ENCODE measurements around the gene HSDL2.

HSDL2 gene

DNA sequence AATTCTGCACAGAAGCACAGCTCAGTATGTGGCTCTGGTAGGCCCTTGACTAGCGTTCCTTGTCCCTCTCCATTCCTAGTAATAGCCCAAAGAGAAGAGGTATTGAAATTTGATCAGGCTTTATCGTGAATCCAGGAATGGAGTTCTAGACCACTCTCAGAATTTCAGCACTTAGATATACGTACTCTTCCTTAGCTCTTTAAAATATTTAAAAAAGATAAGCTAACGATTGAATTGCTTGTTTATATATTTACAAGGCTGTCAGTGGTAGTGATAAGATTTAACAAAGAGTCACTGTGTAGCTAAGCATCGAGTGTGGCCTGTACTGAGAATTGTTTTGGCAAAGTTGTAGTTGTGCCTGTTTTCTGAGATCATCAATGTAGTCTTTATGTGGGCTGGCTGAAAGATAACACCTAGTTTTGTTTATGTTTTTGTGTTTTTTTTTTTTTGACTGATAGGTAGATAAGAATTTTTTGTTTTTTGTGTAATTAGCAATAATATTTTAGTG, 109.2 kb downstream of the HSDL2 start:
- TF ChIP-seq, protein P1, sequence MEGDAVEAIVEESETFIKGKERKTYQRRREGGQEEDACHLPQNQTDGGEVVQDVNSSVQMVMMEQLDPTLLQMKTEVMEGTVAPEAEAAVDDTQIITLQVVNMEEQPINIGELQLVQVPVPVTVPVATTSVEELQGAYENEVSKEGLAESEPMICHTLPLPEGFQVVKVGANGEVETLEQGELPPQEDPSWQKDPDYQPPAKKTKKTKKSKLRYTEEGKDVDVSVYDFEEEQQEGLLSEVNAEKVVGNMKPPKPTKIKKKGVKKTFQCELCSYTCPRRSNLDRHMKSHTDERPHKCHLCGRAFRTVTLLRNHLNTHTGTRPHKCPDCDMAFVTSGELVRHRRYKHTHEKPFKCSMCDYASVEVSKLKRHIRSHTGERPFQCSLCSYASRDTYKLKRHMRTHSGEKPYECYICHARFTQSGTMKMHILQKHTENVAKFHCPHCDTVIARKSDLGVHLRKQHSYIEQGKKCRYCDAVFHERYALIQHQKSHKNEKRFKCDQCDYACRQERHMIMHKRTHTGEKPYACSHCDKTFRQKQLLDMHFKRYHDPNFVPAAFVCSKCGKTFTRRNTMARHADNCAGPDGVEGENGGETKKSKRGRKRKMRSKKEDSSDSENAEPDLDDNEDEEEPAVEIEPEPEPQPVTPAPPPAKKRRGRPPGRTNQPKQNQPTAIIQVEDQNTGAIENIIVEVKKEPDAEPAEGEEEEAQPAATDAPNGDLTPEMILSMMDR (conservative IDR thresholded peaks at IDR 0.05; ENCODE audit: low read depth) = no peak
- H3K27ac ChIP-seq = no peak overlapping the region
- ChIA-PET CTCF (interaction anchor here (0.6 to 0.7 kb wide), 3 partner anchors 15 to 223 kb away, joined by 3 to 7 read pairs (median 3); no protein-coding TSS in a partner anchor), POLR2A (ENCODE audit: low non-redundant PET) (interaction anchor here (0.6 kb wide), 1 partner anchor 13 kb away, joined by 3 read pairs; no protein-coding TSS in a partner anchor)
- DNase-seq (ENCODE audit: low spot score) = no peak

DNA sequence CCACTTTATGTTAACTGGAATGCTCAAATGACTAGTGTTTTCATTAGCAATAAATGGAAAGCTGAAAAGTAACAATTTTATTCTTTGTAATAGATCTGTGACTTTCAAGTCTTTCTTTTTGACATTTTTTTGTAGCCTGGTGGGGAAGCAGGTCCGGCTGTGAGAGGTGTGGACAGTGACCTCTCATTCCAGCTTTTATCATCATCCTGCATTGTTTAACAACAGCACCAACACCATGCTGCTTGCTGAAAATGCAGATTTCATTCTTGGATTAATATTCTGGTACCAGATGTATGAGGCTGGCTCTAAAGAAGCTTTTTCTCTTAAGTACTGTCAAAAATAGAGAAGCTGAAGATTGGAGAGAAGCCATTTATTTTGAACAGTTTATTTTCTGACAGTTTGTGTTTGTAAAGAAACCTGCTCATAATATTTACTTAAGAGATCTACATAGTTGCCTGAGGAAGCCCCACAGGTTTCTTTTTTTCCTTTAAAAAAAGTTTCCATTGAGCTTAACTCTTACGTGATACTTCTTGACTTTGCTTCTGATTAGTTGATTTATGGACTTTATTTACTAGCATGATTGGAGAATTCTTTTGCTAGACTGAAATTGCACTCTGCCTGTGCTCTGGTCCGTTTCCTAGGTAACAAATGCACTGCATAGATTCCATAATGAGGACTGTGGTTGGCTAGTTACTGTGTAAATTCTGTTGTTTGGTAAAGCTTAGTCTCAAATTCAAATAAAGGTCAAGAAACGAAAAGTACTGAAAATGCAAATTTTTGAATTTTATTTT, 110.2 kb downstream of the HSDL2 start:
- TF ChIP-seq, protein P1 (conservative IDR thresholded peaks at IDR 0.05; ENCODE audit: low read depth) = no peak
- CTCF ChIA-PET = interaction anchor here (0.5 to 0.7 kb wide), 3 partner anchors 51 to 206 kb away, joined by 3 to 7 read pairs (median 3); no protein-coding TSS in a partner anchor
- no peak for DNase-seq (ENCODE audit: low spot score)
- POLR2A ChIA-PET (ENCODE audit: low non-redundant PET) = no interaction called here
- H3K27ac ChIP-seq = no peak overlapping the region

DNA sequence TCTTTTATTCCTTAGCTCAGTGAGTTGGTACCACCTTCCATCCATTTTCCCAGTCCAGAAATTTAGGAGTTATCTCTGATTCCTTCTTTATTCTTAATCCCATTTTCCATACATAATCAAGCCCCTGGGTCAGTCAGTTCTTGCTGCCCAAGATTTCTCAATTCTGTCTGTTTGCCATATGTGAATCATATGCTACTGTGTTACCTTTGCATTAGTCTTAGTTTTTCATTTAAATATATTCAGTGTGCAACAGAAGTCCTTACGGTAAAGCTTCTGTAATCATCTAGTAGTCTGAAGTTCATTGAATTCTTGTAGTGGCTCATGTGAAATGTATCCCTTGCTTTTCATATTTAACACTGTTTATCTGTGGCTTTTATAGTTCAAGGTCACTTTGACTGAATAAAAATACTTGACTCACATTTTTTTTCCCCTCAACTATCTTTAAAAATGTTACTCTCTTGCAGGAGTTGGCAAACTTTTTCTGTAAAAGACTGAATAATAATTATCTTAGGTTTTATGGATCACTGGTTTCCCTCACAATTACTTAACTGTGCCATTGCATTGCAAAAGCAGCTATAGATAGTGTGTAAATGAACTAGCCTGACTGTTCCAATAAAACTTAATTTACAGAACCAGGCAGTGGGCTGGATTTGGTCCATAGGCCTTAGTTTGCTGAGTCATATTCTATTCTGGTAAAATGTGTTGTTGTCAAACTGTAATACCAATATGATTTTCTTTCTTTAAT, 113.7 kb downstream of the HSDL2 start:
- no peak for DNase-seq (ENCODE audit: low spot score)
- no peak overlapping the region for H3K27ac ChIP-seq
- TF ChIP-seq, protein P1 (conservative IDR thresholded peaks at IDR 0.05; ENCODE audit: low read depth) = no peak
- CTCF ChIA-PET = no interaction called here
- POLR2A ChIA-PET (ENCODE audit: low non-redundant PET) = no interaction called here

DNA sequence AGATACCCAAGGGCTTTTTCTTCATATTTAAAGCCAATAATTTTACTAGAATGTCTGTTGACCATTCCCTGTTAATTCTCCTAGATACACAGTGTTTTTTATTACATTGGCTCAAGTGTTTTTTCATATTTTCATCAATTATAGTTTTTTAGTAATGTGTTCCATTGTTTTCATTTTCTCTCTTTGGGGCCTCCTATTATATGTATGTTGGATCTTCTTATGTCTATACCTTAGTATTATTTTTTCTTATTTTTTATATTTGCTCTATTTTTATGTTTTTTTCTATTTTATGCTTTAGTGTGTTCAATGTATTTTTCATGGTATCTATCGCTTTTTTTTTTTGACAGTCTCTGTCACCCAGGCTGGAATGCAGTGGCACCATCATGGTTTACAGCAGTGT, 114.2 kb downstream of the HSDL2 start:
- no peak overlapping the region for H3K27ac ChIP-seq
- TF ChIP-seq, protein P1 (conservative IDR thresholded peaks at IDR 0.05; ENCODE audit: low read depth) = no peak
- ChIA-PET CTCF (interaction anchor here (0.6 kb wide), 1 partner anchor 225 kb away, joined by 3 read pairs; no protein-coding TSS in a partner anchor), POLR2A (ENCODE audit: low non-redundant PET) (no interaction called here)
- no peak for DNase-seq (ENCODE audit: low spot score)

DNA sequence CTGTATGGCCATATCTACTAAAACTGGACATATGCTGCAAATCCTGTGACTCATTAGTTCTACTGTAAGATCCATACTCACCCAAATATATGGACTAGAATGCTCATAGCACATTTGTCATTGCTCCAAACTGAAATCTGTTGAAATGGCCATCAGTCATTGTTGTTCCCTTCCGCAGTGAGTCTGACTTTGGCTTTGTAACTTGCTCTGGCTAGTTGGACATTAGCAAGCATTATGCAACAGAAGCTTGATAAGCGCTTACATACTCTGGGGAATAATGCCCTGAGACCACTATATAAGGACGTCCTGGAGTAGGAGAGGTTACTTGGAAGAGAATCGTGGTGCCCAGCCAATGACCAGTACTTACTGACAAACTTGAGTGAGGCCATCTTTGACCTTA, 115.7 kb downstream of the HSDL2 start:
- CTCF ChIA-PET = no interaction called here

More for the DNA sequence above, 115.7 kb downstream of the HSDL2 start:
- DNase-seq (ENCODE audit: low spot score) = no peak
- POLR2A ChIA-PET (ENCODE audit: low non-redundant PET) = no interaction called here
- H3K27ac ChIP-seq = no peak overlapping the region
- TF ChIP-seq, protein P1 (conservative IDR thresholded peaks at IDR 0.05; ENCODE audit: low read depth) = no peak

All from RWPE1 (cell line).